Spleen (tissue), 11 donors: ENCODE results near the gene ZPLD1. TPM values are rescaled to one million over a fixed set of nuclear protein-coding genes. Genes with fewer than 3 reads are reported as not detected.

Source experiments
- DNase-seq: peaks from one replicate; pipeline ENCODE4 v3.0.0-alpha.2; 2020
- H3K27ac ChIP-seq, 8 donors: fragments of 200-600 bp; sonication (generic) in 7 of 8; 1 replicate in 4 of 8; 2 replicates in 4 of 8; pipeline versions ENCODE4 v1.5.0 to v1.8.0; 2016 to 2021; ENCODE audit warnings: inconsistent platforms in 4 of 8, mild to moderate bottlenecking in 4 of 8, moderate library complexity in 1 of 8
- H3K27me3 ChIP-seq, 7 donors: fragments of 200-600 bp; sonication (generic) in 6 of 7; replicated peaks in 1 of 7; 1 replicate in 4 of 7; 2 replicates in 3 of 7; pipeline versions ENCODE4 v1.5.0 to v1.8.0; 2016 to 2021; ENCODE audit warnings: inconsistent platforms in 3 of 7, mild to moderate bottlenecking in 1 of 7
- H3K36me3 ChIP-seq, 6 donors: fragments of 200-600 bp; sonication (generic) in 5 of 6; 1 replicate in 4 of 6; 2 replicates in 2 of 6; pipeline versions ENCODE4 v1.5.0 to v1.8.0; 2016 to 2021; ENCODE audit warnings: inconsistent platforms in 2 of 6
- H3K4me1 ChIP-seq, 6 donors: fragments of 200-600 bp; sonication (generic) in 5 of 6; 1 replicate in 3 of 6; 2 replicates in 3 of 6; pipeline versions ENCODE4 v1.5.0 to v1.8.0; 2016 to 2021; ENCODE audit warnings: inconsistent platforms in 3 of 6
- H3K4me3 ChIP-seq, 8 donors: fragments of 200-600 bp; sonication (generic) in 7 of 8; 1 replicate in 4 of 8; 2 replicates in 4 of 8; pipeline versions ENCODE4 v1.5.0 to v1.8.0; 2016 to 2021; ENCODE audit warnings: inconsistent platforms in 4 of 8, mild to moderate bottlenecking in 4 of 8, moderate library complexity in 2 of 8
- H3K9me3 ChIP-seq, 8 donors: fragments of 200-600 bp; sonication (generic) in 7 of 8; 1 replicate in 4 of 8; 2 replicates in 4 of 8; pipeline versions ENCODE4 v1.5.0 to v1.8.0; 2016 to 2021; ENCODE audit warnings: inconsistent platforms in 4 of 8
- CTCF ChIP-seq, 11 experiments: fragments of 200-600 bp in 7 of 11; fragments of 450-650 bp in 4 of 11; sonication (generic) in 4 of 11; IDR thresholded peaks in 8 of 11; conservative IDR thresholded peaks in 3 of 11; 1 replicate in 7 of 11; 2 replicates in 4 of 11; pipeline versions ENCODE4 v1.4.0 to v1.8.0; 2016 to 2021; ENCODE audit warnings: antibody characterized with exemption in 11 of 11, inconsistent platforms in 4 of 11, mild to moderate bottlenecking in 1 of 11
- POLR2A ChIP-seq, 3 donors: fragments of 450-650 bp; IDR thresholded peaks; one replicate each; pipeline ENCODE4 v1.5.1; 2017; ENCODE audit warnings: antibody characterized with exemption in 3 of 3, mild to moderate bottlenecking in 1 of 3
- POLR2AphosphoS5 ChIP-seq, 3 donors: sonication (generic); formaldehyde crosslinking; IDR thresholded peaks; one replicate each; pipeline ENCODE4 v1.5.1; 2017; ENCODE audit warnings: antibody characterized with exemption in 3 of 3
- WGBS, 5 donors: extraction: QIAGEN DNeasy Blood & Tissue Kit in 3 of 5; methylation state at CpG; one replicate each; pipeline versions ENCODE4 v1.1.5 to v1.1.7; 2013 to 2018; 5-methylcytosine and 5-hydroxymethylcytosine counted together
- intact Hi-C: fragments of 100-400 bp; cut with DNase I; formaldehyde crosslinking; loops from one replicate; pipeline ENCODE4 v1.15.0; 2023; ENCODE audit warnings: low total_unique reads
- polyA plus RNA-seq, 3 donors: library from polyadenylated mRNA; stranded (reverse); fragments of 200-250 nt; gene quantifications; one replicate each; pipeline ENCODE4 v1.2.1, GENCODE V29; 2013
- total RNA-seq, 7 donors: library from RNA; depleted of rRNA in 3 of 7; stranded (reverse); fragments of >200 nt in 3 of 7; fragmentation: NEBNext Ultra II Directional in 4 of 7; extraction: Animal tissue kit (Norgen Biotek cat#: 25700) in 4 of 7; gene quantifications; one replicate each; pipeline versions ENCODE4 v1.1.0 to v1.2.1, GENCODE V29; 2016 to 2021
- donor health status: healthy with polysubstance abuse.
- donor health status: DM: no; HTN: no; CAD: no; lungs with moderate emphysema.
- donor health status: DM: no; HTN: no; CAD: no.
- donor health status: Bipolar disorder and iron deficiency.
- donor health status: healthy.
- donor health status: DM: no; HTN: no; CAD: no.
- donor health status: DM: yes; HTN: yes; CAD: no.

ZPLD1 gene
- total and polyA plus RNA-seq, 10 donors, result 0.03 TPM; not detected in 9

- no peak overlapping the region for H3K4me3 ChIP-seq
- no peaks in the 10 kb centered on the region for H3K36me3 ChIP-seq
- H3K4me1 ChIP-seq, result no peaks in the 10 kb centered on the region
- DNase-seq, result no peak
- 60 to 78% (median 75%) methylated on average over 3 of the region's 3 CpGs for WGBS, 5 donors
- no peak overlapping the region for H3K27ac ChIP-seq
- H3K27me3 ChIP-seq, result no peaks in the 10 kb centered on the region
- no peaks in the 10 kb centered on the region for H3K9me3 ChIP-seq
- intact Hi-C loops, result no loop called here
- TF ChIP-seq POLR2AphosphoS5 (IDR thresholded peaks at IDR 0.05) (no peak), POLR2A (IDR thresholded peaks at IDR 0.05) (no peak), CTCF (IDR thresholded peaks at IDR 0.05 in 8 of 11, conservative IDR thresholded peaks at IDR 0.05 in 3 of 11) (no peak)
Measured at GRCh38 chr3:102449341-102449740, 14.5 kb downstream of the ZPLD1 start.

GRCh38 chr3:102449930-102450329 lies 15.1 kb downstream of the ZPLD1 start:
- WGBS, 5 donors, result 85 to 94% (median 89%) methylated on average over 3 of the region's 3 CpGs
- TF ChIP-seq POLR2A (IDR thresholded peaks at IDR 0.05) (no peak), POLR2AphosphoS5 (IDR thresholded peaks at IDR 0.05) (no peak), CTCF (IDR thresholded peaks at IDR 0.05 in 8 of 11, conservative IDR thresholded peaks at IDR 0.05 in 3 of 11) (no peak)
- H3K36me3 ChIP-seq, result no peaks in the 10 kb centered on the region
- H3K4me1 ChIP-seq, result no peaks in the 10 kb centered on the region
- intact Hi-C loops, result no loop called here
- H3K9me3 ChIP-seq, result no peaks in the 10 kb centered on the region
- H3K4me3 ChIP-seq, result no peak overlapping the region
- H3K27ac ChIP-seq, result no peak overlapping the region
- H3K27me3 ChIP-seq, result no peaks in the 10 kb centered on the region
- DNase-seq, result no peak

- H3K27me3 ChIP-seq, result no peaks in the 10 kb centered on the region
- WGBS, 5 donors, result 88 to 94% (median 91%) methylated on average over 3 of the region's 3 CpGs
- H3K4me1 ChIP-seq, result no peaks in the 10 kb centered on the region
- intact Hi-C loops, result no loop called here
- TF ChIP-seq POLR2A (IDR thresholded peaks at IDR 0.05), result no peak
- no peak for TF ChIP-seq CTCF (IDR thresholded peaks at IDR 0.05 in 8 of 11, conservative IDR thresholded peaks at IDR 0.05 in 3 of 11)
- no peak for TF ChIP-seq POLR2AphosphoS5 (IDR thresholded peaks at IDR 0.05)
- DNase-seq, result no peak
- H3K36me3 ChIP-seq, result no peaks in the 10 kb centered on the region
- no peak overlapping the region for H3K4me3 ChIP-seq
- no peaks in the 10 kb centered on the region for H3K9me3 ChIP-seq
- H3K27ac ChIP-seq, result no peak overlapping the region
Measured at GRCh38 chr3:102450976-102451375, 16.2 kb downstream of the ZPLD1 start.

- DNase-seq, result no peak
- intact Hi-C loops, result no loop called here
- 64 to 80% (median 78%) methylated on average over 1 of the region's 1 CpG for WGBS, 5 donors
- Histone ChIP-seq H3K4me3 (no peak overlapping the region), H3K27ac (no peak overlapping the region), H3K4me1 (no peaks in the 10 kb centered on the region), H3K9me3 (no peaks in the 10 kb centered on the region), H3K36me3 (no peaks in the 10 kb centered on the region), H3K27me3 (no peaks in the 10 kb centered on the region)
- no peak for TF ChIP-seq POLR2AphosphoS5 (IDR thresholded peaks at IDR 0.05)
- no peak for TF ChIP-seq CTCF (IDR thresholded peaks at IDR 0.05 in 8 of 11, conservative IDR thresholded peaks at IDR 0.05 in 3 of 11)
Measured at GRCh38 chr3:102451543-102451942, 16.7 kb downstream of the ZPLD1 start.
